Erythroblast (primary cell): ENCODE results near the gene TXNDC11.

Experiments
- GATA1 ChIP-seq: IDR thresholded peaks from 2 replicates; pipeline ENCODE4 v1.6.1; 2011; ENCODE audit warnings: low read depth, mild to moderate bottlenecking, control low read depth, low read length, moderate library complexity
- POLR2A ChIP-seq: IDR thresholded peaks from 2 replicates; pipeline ENCODE4 v1.6.1; 2011; ENCODE audit warnings: mild to moderate bottlenecking, low read length

GRCh38 chr16:11674818-11675560 is 67.7 kb downstream of the TXNDC11 start:
- TF ChIP-seq POLR2A: no peak
- TF ChIP-seq GATA1: no peak
